Brain microvascular endothelial cell (primary cell): ENCODE results near the gene TMEM14C.
A peak's percentile ranks its signal among the peaks of the same experiment; 100 is the strongest.

Experiments used
- DNase-seq: peaks from one replicate; pipeline ENCODE4 v3.0.0-alpha.2; 2020
- H3K27ac ChIP-seq: fragments of 250-450 bp; sonication (Bioruptor Pico); 2 replicates; pipeline ENCODE4 v1.5.1; 2020; ENCODE audit warnings: mild to moderate bottlenecking, moderate library complexity
- H3K27me3 ChIP-seq: fragments of 250-450 bp; sonication (Bioruptor Pico); replicated peaks from 2 replicates; pipeline ENCODE4 v1.5.1; 2020; ENCODE audit warnings: mild to moderate bottlenecking
- H3K36me3 ChIP-seq: fragments of 250-450 bp; sonication (Bioruptor Pico); replicated peaks from 2 replicates; pipeline ENCODE4 v1.5.1; 2020; ENCODE audit warnings: mild to moderate bottlenecking
- H3K4me3 ChIP-seq: 2 replicates; pipeline ENCODE4 v1.5.1; 2011; ENCODE audit warnings: low read depth, mild to moderate bottlenecking, control low read depth, low read length, moderate library complexity
- CTCF ChIP-seq: IDR thresholded peaks from 2 replicates; pipeline ENCODE4 v1.5.1; 2011; ENCODE audit warnings: low read depth, mild to moderate bottlenecking, moderate library complexity, low read length, control low read depth, inconsistent platforms; ENCODE audit errors: missing control alignments
- in situ Hi-C: cut with HindIII; loops from 2 replicates; pipeline ENCODE4 v1.10.0; 2017; ENCODE audit warnings: low sequenced_read_pairs, low pct_ligation_motif_present

Gene TMEM14C

GRCh38 chr6:10723567-10723881 is 654 bp downstream of the TMEM14C start:
- TF ChIP-seq CTCF: no peak
- no peaks in the 10 kb centered on the region for H3K27me3 ChIP-seq
- peak overlapping the region; percentile 76 for H3K4me3 ChIP-seq
- DNase-seq: no peak
- peak overlapping the region; percentile 75 for H3K27ac ChIP-seq
- in situ Hi-C loops: no loop called here
- peaks cover 15% of the 10 kb centered on the region for H3K36me3 ChIP-seq

GRCh38 chr6:10725044-10725443 is 2.2 kb downstream of the TMEM14C start:
- no peak for DNase-seq
- Histone ChIP-seq H3K4me3 (no peak overlapping the region), H3K36me3 (peaks cover 22% of the 10 kb centered on the region), H3K27ac (no peak overlapping the region), H3K27me3 (no peaks in the 10 kb centered on the region)
- TF ChIP-seq CTCF: no peak
- in situ Hi-C loops: no loop called here

GRCh38 chr6:10725716-10726115 is 2.8 kb downstream of the TMEM14C start:
- Histone ChIP-seq H3K27me3 (no peaks in the 10 kb centered on the region), H3K4me3 (no peak overlapping the region), H3K27ac (no peak overlapping the region), H3K36me3 (peaks cover 23% of the 10 kb centered on the region)
- in situ Hi-C loops: no loop called here
- DNase-seq: no peak
- TF ChIP-seq CTCF: no peak

GRCh38 chr6:10730254-10730653 is 7.4 kb downstream of the TMEM14C start:
- H3K27ac ChIP-seq: no peak overlapping the region
- peaks cover 25% of the 10 kb centered on the region for H3K36me3 ChIP-seq
- no peak overlapping the region for H3K4me3 ChIP-seq
- H3K27me3 ChIP-seq: no peaks in the 10 kb centered on the region
- in situ Hi-C loops: no loop called here
- DNase-seq: no peak
- TF ChIP-seq CTCF: no peak

- H3K27ac ChIP-seq: no peak overlapping the region
- TF ChIP-seq CTCF: no peak
- in situ Hi-C loops: no loop called here
- DNase-seq: no peak
- no peaks in the 10 kb centered on the region for H3K27me3 ChIP-seq
- no peak overlapping the region for H3K4me3 ChIP-seq
- peaks cover 10% of the 10 kb centered on the region for H3K36me3 ChIP-seq
Observed at GRCh38 chr6:10733151-10733715, 10.4 kb downstream of the TMEM14C start.

GRCh38 chr6:10733863-10734262 is 11.0 kb downstream of the TMEM14C start:
- no peak overlapping the region for H3K4me3 ChIP-seq
- no peak overlapping the region for H3K27ac ChIP-seq
- H3K27me3 ChIP-seq: no peaks in the 10 kb centered on the region
- TF ChIP-seq CTCF: no peak
- no peak for DNase-seq
- H3K36me3 ChIP-seq: peaks cover 7% of the 10 kb centered on the region
- in situ Hi-C loops: no loop called here
